Neuron (in vitro differentiated cells): Measurements from ENCODE around the gene FOS.
"Not testable (repeated sequence)": the region's sequence is repeated elsewhere in the genome, so short reads cannot be mapped to it uniquely, and the experiment has no call there.

Experiments used
- H2AFZ ChIP-seq: one replicate; pipeline ENCODE4 v1.6.1; 2013; ENCODE audit warnings: low read depth, mild to moderate bottlenecking, inconsistent platforms, low read length, moderate library complexity
- H3K27me3 ChIP-seq: one replicate; pipeline ENCODE4 v1.6.1; 2013; ENCODE audit warnings: low read length; ENCODE audit not compliant: insufficient read depth
- H3K36me3 ChIP-seq: one replicate; pipeline ENCODE4 v1.6.1; 2013; ENCODE audit warnings: low read length; ENCODE audit not compliant: insufficient read depth
- H3K4me1 ChIP-seq: one replicate; pipeline ENCODE4 v1.6.1; 2013; ENCODE audit warnings: low read length; ENCODE audit not compliant: insufficient read depth
- H3K4me3 ChIP-seq: 2 replicates; pipeline ENCODE4 v1.5.1; 2013; ENCODE audit warnings: mild to moderate bottlenecking, low read length, moderate library complexity
- H3K9me3 ChIP-seq: one replicate; pipeline ENCODE4 v1.6.1; 2013; ENCODE audit warnings: low read length

Gene FOS

DNA sequence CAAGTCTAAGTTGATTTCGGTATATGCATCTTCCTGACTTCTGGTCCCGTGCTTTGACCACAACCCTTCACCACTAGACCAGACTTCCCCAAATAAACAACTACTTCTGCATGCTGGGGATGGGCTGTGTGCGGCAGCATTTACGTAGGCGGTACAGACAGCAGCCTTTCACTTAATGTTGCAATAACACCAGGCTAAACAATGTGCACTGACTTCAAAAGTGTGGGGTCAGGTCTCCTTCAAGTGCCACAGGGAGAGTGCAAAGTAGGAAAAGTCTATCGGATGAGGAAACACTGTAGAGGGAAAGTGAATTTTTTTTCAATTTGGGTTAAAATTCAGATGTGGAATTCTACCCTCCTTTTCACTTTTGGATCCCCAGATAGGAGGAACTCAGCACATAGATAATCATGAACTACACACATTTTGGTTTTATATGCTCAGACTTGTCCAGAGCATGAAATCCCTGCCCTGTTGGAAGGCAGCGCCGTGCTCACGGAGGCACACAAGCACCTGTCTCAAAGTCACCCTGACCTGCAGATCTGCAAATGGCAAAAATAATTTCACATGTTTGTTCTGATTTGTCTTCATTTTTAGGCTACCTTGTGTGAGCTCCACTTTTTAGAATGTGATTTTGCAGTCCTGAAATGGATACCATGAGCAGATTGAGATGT, 3.6 kb upstream of the FOS start:
- Histone ChIP-seq H3K36me3 (no peaks in the 10 kb centered on the region), H3K27me3 (no peaks in the 10 kb centered on the region), H3K4me1 (peaks cover 39% of the 10 kb centered on the region), H3K9me3 (no peaks in the 10 kb centered on the region), H3K4me3 (no peak overlapping the region), H2AFZ (no peak overlapping the region)

DNA sequence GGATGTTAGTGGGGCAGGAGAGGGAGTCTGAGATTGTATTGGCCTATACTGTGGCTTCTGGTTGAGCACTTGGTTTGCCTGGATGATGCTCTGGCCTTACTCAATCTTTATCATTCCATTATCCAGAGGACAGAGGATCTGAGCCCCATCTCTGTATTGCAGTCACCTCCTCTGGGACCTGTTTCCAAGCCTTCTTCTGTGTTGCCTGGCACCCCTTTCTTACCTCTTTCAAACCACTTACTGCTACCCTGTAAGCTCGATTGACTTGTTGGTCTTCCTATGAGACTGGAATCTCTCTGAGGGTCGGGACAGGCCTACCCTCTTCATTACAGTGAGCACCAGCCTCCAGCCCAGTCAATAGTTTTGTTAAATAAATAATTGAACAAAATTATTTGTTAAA, 3.0 kb upstream of the FOS start:
- H3K27me3 ChIP-seq = no peaks in the 10 kb centered on the region
- H3K4me1 ChIP-seq = peaks cover 45% of the 10 kb centered on the region
- no peaks in the 10 kb centered on the region for H3K9me3 ChIP-seq
- H3K4me3 ChIP-seq = no peak overlapping the region
- H3K36me3 ChIP-seq = no peaks in the 10 kb centered on the region
- H2AFZ ChIP-seq = no peak overlapping the region

DNA sequence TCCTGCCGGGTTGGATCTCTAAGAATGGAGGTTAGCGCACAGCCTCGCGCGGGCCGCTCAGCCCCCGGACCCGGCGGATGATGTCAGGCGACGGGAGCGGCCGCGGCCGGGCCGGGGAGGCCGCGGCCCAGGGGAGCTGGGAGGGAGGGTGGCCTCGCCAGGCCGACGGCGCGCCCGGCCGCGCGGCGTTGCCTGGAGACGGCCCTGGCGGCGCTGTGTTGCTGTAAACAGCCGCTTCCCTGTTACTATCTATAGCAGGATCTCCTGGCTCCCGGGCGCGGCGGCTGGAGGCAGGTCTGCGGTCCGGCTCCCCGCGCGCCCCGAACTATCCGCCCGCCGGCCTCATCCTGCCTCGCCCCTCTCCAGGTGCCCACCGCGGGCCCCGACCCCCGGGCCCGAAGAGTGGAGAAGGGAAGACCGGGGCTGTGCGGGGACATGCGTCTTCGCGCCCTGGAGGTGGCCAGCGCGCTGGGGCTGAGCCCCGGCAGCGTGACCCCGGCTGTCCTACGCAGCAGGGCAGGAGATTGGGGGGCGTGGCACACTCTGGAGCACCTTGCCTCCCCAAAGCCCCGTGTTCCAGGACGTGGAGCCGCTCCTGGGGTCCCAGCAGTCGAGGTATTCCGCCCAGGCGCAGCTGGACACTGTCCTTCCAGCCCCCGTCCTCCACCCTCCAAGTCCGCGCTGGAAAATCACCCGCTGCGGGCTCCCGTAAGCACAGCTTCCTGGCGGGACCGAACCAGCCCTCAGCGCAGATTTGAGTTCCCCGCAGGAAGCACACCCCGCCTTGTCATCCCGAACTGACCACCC, 1.4 kb upstream of the FOS start:
- peaks cover 50% of the 10 kb centered on the region for H3K4me1 ChIP-seq
- H3K9me3 ChIP-seq = no peaks in the 10 kb centered on the region
- no peaks in the 10 kb centered on the region for H3K27me3 ChIP-seq
- H2AFZ ChIP-seq = peak overlapping the region; percentile 86
- H3K36me3 ChIP-seq = peaks cover 7% of the 10 kb centered on the region
- peak overlapping the region; percentile 57 for H3K4me3 ChIP-seq

DNA sequence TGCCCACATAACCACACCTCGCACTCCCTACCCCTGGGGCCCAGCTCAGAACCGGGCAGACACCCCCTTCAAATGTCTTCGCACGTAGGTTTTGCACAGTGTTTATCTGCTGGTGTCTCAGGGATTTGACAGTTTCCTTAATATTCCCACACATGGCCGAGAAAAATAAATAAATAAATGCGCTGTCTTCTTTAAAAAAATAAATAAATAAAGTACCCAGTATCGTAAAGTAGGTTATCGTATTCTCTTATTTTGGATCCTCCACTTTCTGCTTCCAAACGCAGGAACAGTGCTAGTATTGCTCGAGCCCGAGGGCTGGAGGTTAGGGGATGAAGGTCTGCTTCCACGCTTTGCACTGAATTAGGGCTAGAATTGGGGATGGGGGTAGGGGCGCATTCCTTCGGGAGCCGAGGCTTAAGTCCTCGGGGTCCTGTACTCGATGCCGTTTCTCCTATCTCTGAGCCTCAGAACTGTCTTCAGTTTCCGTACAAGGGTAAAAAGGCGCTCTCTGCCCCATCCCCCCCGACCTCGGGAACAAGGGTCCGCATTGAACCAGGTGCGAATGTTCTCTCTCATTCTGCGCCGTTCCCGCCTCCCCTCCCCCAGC, 710 bp upstream of the FOS start:
- peaks cover 50% of the 10 kb centered on the region for H3K4me1 ChIP-seq
- H3K27me3 ChIP-seq = no peaks in the 10 kb centered on the region
- H3K4me3 ChIP-seq = peak overlapping the region; percentile 57
- H3K9me3 ChIP-seq = no peaks in the 10 kb centered on the region
- peak overlapping the region; percentile 86 for H2AFZ ChIP-seq
- H3K36me3 ChIP-seq = peaks cover 7% of the 10 kb centered on the region

DNA sequence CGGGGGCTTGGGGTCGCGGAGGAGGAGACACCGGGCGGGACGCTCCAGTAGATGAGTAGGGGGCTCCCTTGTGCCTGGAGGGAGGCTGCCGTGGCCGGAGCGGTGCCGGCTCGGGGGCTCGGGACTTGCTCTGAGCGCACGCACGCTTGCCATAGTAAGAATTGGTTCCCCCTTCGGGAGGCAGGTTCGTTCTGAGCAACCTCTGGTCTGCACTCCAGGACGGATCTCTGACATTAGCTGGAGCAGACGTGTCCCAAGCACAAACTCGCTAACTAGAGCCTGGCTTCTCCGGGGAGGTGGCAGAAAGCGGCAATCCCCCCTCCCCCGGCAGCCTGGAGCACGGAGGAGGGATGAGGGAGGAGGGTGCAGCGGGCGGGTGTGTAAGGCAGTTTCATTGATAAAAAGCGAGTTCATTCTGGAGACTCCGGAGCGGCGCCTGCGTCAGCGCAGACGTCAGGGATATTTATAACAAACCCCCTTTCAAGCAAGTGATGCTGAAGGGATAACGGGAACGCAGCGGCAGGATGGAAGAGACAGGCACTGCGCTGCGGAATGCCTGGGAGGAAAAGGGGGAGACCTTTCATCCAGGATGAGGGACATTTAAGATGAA, 630 bp downstream of the FOS start:
- Histone ChIP-seq H3K4me1 (peaks cover 39% of the 10 kb centered on the region), H2AFZ (peak overlapping the region; percentile 11), H3K4me3 (peak overlapping the region; percentile 59), H3K27me3 (no peaks in the 10 kb centered on the region), H3K9me3 (no peaks in the 10 kb centered on the region), H3K36me3 (peaks cover 7% of the 10 kb centered on the region)

DNA sequence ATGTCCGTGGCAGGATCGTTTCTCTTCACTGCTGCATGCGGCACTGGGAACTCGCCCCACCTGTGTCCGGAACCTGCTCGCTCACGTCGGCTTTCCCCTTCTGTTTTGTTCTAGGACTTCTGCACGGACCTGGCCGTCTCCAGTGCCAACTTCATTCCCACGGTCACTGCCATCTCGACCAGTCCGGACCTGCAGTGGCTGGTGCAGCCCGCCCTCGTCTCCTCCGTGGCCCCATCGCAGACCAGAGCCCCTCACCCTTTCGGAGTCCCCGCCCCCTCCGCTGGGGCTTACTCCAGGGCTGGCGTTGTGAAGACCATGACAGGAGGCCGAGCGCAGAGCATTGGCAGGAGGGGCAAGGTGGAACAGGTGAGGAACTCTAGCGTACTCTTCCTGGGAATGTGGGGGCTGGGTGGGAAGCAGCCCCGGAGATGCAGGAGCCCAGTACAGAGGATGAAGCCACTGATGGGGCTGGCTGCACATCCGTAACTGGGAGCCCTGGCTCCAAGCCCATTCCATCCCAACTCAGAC, 1.2 kb downstream of the FOS start:
- Histone ChIP-seq H3K9me3 (no peaks in the 10 kb centered on the region), H3K4me1 (peaks cover 36% of the 10 kb centered on the region)

DNA sequence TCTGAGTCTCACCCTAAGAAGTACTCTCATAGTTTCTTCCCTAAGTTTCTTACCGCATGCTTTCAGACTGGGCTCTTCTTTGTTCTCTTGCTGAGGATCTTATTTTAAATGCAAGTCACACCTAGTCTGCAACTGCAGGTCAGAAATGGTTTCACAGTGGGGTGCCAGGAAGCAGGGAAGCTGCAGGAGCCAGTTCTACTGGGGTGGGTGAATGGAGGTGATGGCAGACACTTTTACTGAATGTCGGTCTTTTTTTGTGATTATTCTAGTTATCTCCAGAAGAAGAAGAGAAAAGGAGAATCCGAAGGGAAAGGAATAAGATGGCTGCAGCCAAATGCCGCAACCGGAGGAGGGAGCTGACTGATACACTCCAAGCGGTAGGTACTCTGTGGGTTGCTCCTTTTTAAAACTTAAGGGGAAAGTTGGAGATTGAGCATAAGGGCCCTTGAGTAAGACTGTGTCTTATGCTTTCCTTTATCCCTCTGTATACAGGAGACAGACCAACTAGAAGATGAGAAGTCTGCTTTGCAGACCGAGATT, 1.7 kb downstream of the FOS start:
- Histone ChIP-seq H3K4me3 (peak overlapping the region; percentile 59), H3K27me3 (no peaks in the 10 kb centered on the region), H2AFZ (no peak overlapping the region), H3K9me3 (no peaks in the 10 kb centered on the region), H3K4me1 (peaks cover 32% of the 10 kb centered on the region), H3K36me3 (peaks cover 7% of the 10 kb centered on the region)

More for the DNA sequence above, 1.2 kb downstream of the FOS start:
- Histone ChIP-seq H3K36me3 (peaks cover 7% of the 10 kb centered on the region), H3K4me3 (peak overlapping the region; percentile 59), H3K27me3 (no peaks in the 10 kb centered on the region), H2AFZ (peak overlapping the region; percentile 11)

DNA sequence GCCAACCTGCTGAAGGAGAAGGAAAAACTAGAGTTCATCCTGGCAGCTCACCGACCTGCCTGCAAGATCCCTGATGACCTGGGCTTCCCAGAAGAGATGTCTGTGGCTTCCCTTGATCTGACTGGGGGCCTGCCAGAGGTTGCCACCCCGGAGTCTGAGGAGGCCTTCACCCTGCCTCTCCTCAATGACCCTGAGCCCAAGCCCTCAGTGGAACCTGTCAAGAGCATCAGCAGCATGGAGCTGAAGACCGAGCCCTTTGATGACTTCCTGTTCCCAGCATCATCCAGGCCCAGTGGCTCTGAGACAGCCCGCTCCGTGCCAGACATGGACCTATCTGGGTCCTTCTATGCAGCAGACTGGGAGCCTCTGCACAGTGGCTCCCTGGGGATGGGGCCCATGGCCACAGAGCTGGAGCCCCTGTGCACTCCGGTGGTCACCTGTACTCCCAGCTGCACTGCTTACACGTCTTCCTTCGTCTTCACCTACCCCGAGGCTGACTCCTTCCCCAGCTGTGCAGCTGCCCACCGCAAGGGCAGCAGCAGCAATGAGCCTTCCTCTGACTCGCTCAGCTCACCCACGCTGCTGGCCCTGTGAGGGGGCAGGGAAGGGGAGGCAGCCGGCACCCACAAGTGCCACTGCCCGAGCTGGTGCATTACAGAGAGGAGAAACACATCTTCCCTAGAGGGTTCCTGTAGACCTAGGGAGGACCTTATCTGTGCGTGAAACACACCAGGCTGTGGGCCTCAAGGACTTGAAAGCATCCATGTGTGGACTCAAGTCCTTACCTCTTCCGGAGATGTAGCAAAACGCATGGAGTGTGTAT, 2.4 kb downstream of the FOS start:
- no peak overlapping the region for H2AFZ ChIP-seq
- H3K9me3 ChIP-seq = no peaks in the 10 kb centered on the region
- peaks cover 7% of the 10 kb centered on the region for H3K36me3 ChIP-seq
- H3K4me3 ChIP-seq = no peak overlapping the region
- H3K4me1 ChIP-seq = peaks cover 36% of the 10 kb centered on the region
- H3K27me3 ChIP-seq = no peaks in the 10 kb centered on the region

DNA sequence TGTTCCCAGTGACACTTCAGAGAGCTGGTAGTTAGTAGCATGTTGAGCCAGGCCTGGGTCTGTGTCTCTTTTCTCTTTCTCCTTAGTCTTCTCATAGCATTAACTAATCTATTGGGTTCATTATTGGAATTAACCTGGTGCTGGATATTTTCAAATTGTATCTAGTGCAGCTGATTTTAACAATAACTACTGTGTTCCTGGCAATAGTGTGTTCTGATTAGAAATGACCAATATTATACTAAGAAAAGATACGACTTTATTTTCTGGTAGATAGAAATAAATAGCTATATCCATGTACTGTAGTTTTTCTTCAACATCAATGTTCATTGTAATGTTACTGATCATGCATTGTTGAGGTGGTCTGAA, 3.0 kb downstream of the FOS start:
- Histone ChIP-seq H3K4me3 (no peak overlapping the region), H3K9me3 (no peaks in the 10 kb centered on the region), H2AFZ (no peak overlapping the region), H3K4me1 (peaks cover 33% of the 10 kb centered on the region), H3K27me3 (no peaks in the 10 kb centered on the region), H3K36me3 (peaks cover 7% of the 10 kb centered on the region)

DNA sequence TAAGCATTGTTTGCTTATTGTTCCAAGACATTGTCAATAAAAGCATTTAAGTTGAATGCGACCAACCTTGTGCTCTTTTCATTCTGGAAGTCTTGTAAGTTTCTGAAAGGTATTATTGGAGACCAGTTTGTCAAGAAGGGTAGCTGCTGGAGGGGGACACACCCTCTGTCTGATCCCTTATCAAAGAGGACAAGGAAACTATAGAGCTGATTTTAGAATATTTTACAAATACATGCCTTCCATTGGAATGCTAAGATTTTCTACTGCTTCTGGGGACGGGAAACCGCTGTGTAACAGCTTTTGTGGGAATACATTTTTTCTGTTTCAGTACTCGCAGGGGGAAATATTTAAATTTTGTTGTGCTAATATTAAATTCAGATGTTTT, 3.5 kb downstream of the FOS start:
- H3K36me3 ChIP-seq = peaks cover 7% of the 10 kb centered on the region
- peaks cover 32% of the 10 kb centered on the region for H3K4me1 ChIP-seq
- no peaks in the 10 kb centered on the region for H3K27me3 ChIP-seq
- no peaks in the 10 kb centered on the region for H3K9me3 ChIP-seq
- no peak overlapping the region for H2AFZ ChIP-seq
- H3K4me3 ChIP-seq = no peak overlapping the region

DNA sequence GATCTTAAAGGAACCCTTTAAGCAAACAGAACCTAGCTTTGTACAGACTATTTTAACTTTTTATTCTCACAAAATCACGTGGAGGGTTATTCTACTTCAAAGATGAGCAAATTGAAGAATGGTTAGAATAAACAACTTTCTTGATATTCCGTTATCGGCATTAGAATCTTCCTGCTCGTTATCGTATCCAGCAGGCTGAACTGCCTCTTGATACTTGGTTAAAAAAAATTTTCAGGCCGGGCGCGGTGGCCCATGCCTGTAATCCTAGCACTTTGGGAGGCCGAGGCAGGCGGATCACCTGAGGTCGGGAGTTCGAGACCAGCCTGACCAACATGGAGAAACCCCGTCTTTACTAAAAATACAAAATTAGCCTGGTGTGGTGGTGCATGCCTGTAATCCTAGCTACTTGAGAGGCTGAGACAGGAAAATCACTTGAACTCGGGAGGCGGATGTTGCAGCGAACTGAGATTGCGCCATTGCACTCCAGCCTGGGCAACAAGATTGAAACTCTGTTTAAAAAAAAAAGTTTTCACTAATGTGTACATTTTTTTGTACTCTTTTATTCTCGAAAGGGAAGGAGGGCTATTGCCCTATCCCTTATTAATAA, 4.0 kb downstream of the FOS start:
- H3K9me3 ChIP-seq, H2AFZ ChIP-seq, H3K27me3 ChIP-seq, H3K36me3 ChIP-seq, H3K4me3 ChIP-seq: not testable (repeated sequence)
- peaks cover 27% of the 10 kb centered on the region for H3K4me1 ChIP-seq
